Esophagus muscularis mucosa (tissue), 4 donors: Measurements from ENCODE around the gene TRAPPC5. TPM values are rescaled to one million over a fixed set of nuclear protein-coding genes. Genes with fewer than 3 reads are reported as not detected.

ENCODE experiments used
- DNase-seq: peaks from one replicate; pipeline ENCODE4 v3.0.0-alpha.2; 2017; ENCODE audit errors: extremely low spot score
- H3K27ac ChIP-seq, 4 donors: fragments of 200-600 bp; sonication (generic); replicated peaks in 1 of 4; 1 replicate in 3 of 4; 2 replicates in 1 of 4; pipeline ENCODE4 v1.5.1; 2016 to 2019; ENCODE audit warnings: mild to moderate bottlenecking in 1 of 4
- H3K27me3 ChIP-seq, 4 donors: fragments of 200-600 bp; sonication (generic); one replicate each; pipeline versions ENCODE4 v1.5.1 to v1.6.0; 2016 to 2019
- H3K36me3 ChIP-seq, 4 donors: fragments of 200-600 bp; sonication (generic); one replicate each; pipeline ENCODE4 v1.5.1; 2016 to 2019
- H3K4me1 ChIP-seq, 4 donors: fragments of 200-600 bp; sonication (generic); one replicate each; pipeline ENCODE4 v1.5.1; 2016 to 2019
- H3K4me3 ChIP-seq, 4 donors: fragments of 200-600 bp; sonication (generic); 1 replicate in 2 of 4; 2 replicates in 2 of 4; pipeline ENCODE4 v1.5.1; 2016 to 2019; ENCODE audit warnings: mild to moderate bottlenecking in 4 of 4, moderate library complexity in 1 of 4
- H3K9me3 ChIP-seq, 4 donors: fragments of 200-600 bp; sonication (generic); 1 replicate in 3 of 4; 2 replicates in 1 of 4; pipeline ENCODE4 v1.5.1; 2016 to 2019
- EP300 ChIP-seq: sonication (generic); formaldehyde crosslinking; IDR thresholded peaks from one replicate; pipeline ENCODE4 v1.6.1; 2017; ENCODE audit warnings: antibody characterized with exemption
- POLR2A ChIP-seq: fragments of 450-650 bp; IDR thresholded peaks from one replicate; pipeline ENCODE4 v1.6.1; 2017; ENCODE audit warnings: antibody characterized with exemption, moderate library complexity, mild to moderate bottlenecking, low read depth
- POLR2AphosphoS5 ChIP-seq, 2 donors: sonication (generic); formaldehyde crosslinking; IDR thresholded peaks; one replicate each; pipeline ENCODE4 v1.6.1; 2017; ENCODE audit warnings: antibody characterized with exemption in 2 of 2
- WGBS: methylation state at CpG from one replicate; pipeline ENCODE4 v1.1.5; 2018; 5-methylcytosine and 5-hydroxymethylcytosine counted together
- intact Hi-C: fragments of 100-400 bp; cut with DNase I; formaldehyde crosslinking; loops from one replicate; pipeline ENCODE4 v1.15.1; 2023
- total RNA-seq, 4 donors: library from RNA; depleted of rRNA; stranded (reverse); fragments of >200 nt; gene quantifications; one replicate each; pipeline versions ENCODE4 v1.1.0 to v1.2.1, GENCODE V29; 2016
- TF ChIP-seq, protein P1 (sequence below), 3 experiments: fragments of 200-600 bp in 2 of 3; fragments of 450-650 bp in 1 of 3; sonication (generic) in 2 of 3; IDR thresholded peaks; one replicate each; pipeline ENCODE4 v1.5.1; 2017 to 2019; ENCODE audit warnings: antibody characterized with exemption in 3 of 3, mild to moderate bottlenecking in 2 of 3, moderate library complexity in 1 of 3

The TRAPPC5 gene
- total RNA-seq, 4 donors from 2014 or later = 12.5 to 84.7 (median 64.8) TPM

DNA sequence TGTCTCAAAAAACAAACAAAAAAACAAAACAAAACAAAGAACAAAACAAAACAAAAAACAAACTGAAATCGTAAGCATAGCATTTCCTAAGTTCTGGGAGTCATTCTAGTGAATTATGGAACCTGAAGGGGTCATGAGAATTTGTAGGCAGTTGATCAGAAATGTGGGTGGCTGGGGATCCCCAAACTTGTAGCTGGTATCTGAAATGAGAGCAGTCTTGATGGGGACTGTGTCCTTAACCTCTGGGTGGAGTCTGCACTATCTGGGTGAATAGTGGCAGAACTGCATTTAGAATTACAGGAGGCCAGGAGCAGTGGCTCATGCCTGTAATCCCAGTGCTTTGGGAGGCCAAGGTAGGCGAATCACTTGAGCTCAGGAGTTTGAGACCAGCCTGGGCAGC is 45.2 kb downstream of the TRAPPC5 start:
- Histone ChIP-seq H3K9me3 (no peaks in the 10 kb centered on the region), H3K27ac (no peak overlapping the region), H3K36me3 (no peaks in the 10 kb centered on the region), H3K27me3 (peaks cover 0 to 83% (median 14%) of the 10 kb centered on the region in 4 donors), H3K4me3 (no peak overlapping the region), H3K4me1 (peaks cover 0 to 10% (median 5%) of the 10 kb centered on the region in 4 donors)
- 65% methylated on average over 2 of the region's 2 CpGs for whole genome bisulfite sequencing
- TF ChIP-seq, protein P1, sequence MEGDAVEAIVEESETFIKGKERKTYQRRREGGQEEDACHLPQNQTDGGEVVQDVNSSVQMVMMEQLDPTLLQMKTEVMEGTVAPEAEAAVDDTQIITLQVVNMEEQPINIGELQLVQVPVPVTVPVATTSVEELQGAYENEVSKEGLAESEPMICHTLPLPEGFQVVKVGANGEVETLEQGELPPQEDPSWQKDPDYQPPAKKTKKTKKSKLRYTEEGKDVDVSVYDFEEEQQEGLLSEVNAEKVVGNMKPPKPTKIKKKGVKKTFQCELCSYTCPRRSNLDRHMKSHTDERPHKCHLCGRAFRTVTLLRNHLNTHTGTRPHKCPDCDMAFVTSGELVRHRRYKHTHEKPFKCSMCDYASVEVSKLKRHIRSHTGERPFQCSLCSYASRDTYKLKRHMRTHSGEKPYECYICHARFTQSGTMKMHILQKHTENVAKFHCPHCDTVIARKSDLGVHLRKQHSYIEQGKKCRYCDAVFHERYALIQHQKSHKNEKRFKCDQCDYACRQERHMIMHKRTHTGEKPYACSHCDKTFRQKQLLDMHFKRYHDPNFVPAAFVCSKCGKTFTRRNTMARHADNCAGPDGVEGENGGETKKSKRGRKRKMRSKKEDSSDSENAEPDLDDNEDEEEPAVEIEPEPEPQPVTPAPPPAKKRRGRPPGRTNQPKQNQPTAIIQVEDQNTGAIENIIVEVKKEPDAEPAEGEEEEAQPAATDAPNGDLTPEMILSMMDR (IDR thresholded peaks at IDR 0.05) = no peak
- TF ChIP-seq POLR2AphosphoS5 (IDR thresholded peaks at IDR 0.05) (no peak), EP300 (no peak), POLR2A (no peak)
- DNase-seq = no peak
- intact Hi-C loops = no loop called here

DNA sequence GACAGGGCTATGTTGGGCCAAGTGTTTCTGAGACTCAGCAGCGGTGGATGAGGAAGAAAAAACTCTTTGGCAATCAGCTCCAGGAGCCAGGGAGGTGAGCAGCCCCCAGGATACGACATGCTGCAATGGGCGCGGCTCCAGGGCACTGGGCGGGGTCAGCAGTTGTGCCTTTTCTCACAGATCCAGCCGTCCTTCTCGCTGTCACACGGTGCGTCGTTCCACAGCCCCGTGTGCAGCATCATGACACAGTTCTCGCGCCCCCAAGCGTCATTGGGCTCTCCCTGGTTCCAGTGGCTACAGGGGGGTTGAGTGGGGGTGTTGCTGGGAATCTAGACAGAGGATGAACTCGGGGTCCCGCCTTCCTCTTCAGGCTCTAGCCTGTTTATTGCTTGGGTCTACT is 48.6 kb downstream of the TRAPPC5 start:
- no peak overlapping the region for H3K4me3 ChIP-seq
- intact Hi-C loops = no loop called here
- WGBS = 18% methylated on average over 16 of the region's 16 CpGs
- no peak overlapping the region for H3K27ac ChIP-seq
- DNase-seq = no peak
- no peaks in the 10 kb centered on the region for H3K9me3 ChIP-seq
- TF ChIP-seq EP300 (no peak), POLR2AphosphoS5 (IDR thresholded peaks at IDR 0.05) (no peak), POLR2A (no peak)
- TF ChIP-seq, protein P1 (IDR thresholded peaks at IDR 0.05) = no peak
- H3K27me3 ChIP-seq = peaks cover 0 to 91% (median 22%) of the 10 kb centered on the region in 4 donors
- no peaks in the 10 kb centered on the region for H3K36me3 ChIP-seq
- H3K4me1 ChIP-seq = peaks cover 0 to 10% (median 5%) of the 10 kb centered on the region in 4 donors

DNA sequence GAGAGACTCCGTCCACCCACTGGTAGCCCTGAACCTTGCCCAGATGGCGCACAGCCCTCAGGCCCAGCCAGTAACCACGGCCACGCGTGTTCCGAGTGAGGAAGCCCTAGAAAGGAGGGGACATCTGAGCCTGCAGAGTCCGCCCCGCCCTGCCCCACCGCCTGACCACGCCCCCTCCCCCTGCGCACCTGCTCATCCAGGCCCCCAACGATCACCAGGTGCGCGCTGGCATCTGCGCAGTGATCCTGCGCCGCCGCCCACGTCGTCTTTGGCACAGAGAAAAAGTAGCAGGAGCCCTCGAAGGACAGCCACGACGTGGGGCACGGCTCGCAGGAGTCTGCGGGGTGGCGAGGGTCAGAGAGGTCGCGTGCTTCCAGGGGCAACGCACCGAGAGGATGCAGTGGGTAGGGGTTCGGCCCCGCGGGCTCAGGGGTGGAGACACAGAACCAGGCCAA is 49.2 kb downstream of the TRAPPC5 start:
- no peak overlapping the region for H3K27ac ChIP-seq
- intact Hi-C loops = no loop called here
- H3K36me3 ChIP-seq = no peaks in the 10 kb centered on the region
- H3K4me1 ChIP-seq = peaks cover 0 to 10% (median 5%) of the 10 kb centered on the region in 4 donors
- H3K27me3 ChIP-seq = peaks cover 0 to 91% (median 22%) of the 10 kb centered on the region in 4 donors
- TF ChIP-seq, protein P1 (IDR thresholded peaks at IDR 0.05) = no peak
- no peak for TF ChIP-seq POLR2A
- TF ChIP-seq EP300 = no peak
- TF ChIP-seq POLR2AphosphoS5 (IDR thresholded peaks at IDR 0.05) = no peak
- no peak for DNase-seq
- H3K4me3 ChIP-seq = peak overlapping the region in 2 of 4 donors; percentile 6 to 10
- H3K9me3 ChIP-seq = no peaks in the 10 kb centered on the region
- WGBS = 11% methylated on average over 18 of the region's 34 CpGs

DNA sequence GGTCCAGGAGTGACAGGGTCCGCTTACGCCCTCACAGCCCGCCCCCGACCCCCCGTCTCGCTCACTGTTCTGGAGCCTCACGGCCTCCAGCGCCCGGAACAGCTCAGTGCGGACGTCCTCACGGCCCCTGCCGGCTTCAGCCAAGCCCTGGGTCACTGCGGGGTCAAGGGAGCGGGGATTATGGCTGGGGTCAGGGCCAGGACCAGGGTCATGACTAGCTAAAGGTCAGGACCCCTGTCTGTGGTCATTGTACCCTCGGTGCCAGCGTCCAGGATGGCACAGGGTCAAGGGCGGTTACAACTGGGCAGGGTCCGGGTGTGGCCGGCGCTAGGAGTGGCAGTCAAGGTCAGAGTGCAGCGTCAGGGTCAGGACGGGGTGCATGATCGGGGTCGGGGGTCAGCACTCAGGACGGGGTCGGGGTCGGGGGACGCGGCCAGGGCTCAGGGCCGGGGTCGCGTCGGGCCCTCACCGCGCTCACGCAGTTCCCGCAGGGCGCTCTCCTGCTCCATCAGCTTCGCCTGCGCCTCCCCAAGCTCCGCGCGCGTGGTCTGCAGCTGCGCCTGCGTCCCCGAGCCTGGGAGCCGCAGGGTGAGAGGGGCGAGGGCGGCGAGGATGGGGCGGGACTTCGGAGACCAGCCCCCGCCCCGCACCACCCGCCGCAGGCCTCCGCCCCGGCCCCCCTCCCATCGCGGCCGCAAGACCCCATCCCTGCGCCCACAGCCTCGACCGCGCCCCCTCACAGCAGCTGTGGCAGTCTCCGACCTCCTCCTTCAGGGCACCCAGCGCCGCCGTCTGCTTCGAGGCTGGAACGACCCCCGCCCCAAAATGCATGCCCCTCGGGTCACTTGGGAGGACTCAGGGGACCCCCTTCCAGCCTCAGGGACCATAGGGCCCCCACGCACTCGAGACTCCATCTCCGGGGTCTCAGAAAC is 49.9 kb downstream of the TRAPPC5 start:
- H3K4me1 ChIP-seq = peaks cover 0 to 10% (median 5%) of the 10 kb centered on the region in 4 donors
- 22% methylated on average over 6 of the region's 78 CpGs for WGBS
- H3K27ac ChIP-seq = no peak overlapping the region
- no peaks in the 10 kb centered on the region for H3K36me3 ChIP-seq
- no peak for DNase-seq
- intact Hi-C loops = no loop called here
- H3K4me3 ChIP-seq = peak overlapping the region in 2 of 4 donors; percentile 6 to 10
- no peaks in the 10 kb centered on the region for H3K9me3 ChIP-seq
- TF ChIP-seq EP300 = no peak
- TF ChIP-seq, protein P1 (IDR thresholded peaks at IDR 0.05) = no peak
- TF ChIP-seq POLR2A = no peak
- TF ChIP-seq POLR2AphosphoS5 (IDR thresholded peaks at IDR 0.05) = no peak
- peaks cover 0 to 87% (median 22%) of the 10 kb centered on the region in 4 donors for H3K27me3 ChIP-seq
